Measurements from ENCODE around the gene PRRX2. TPM values are rescaled to one million over a fixed set of nuclear protein-coding genes. Genes with fewer than 3 reads are reported as not detected.

The PRRX2 gene
- total RNA-seq, 1 experiment from 2014 or later = 12.7 TPM

DNA sequence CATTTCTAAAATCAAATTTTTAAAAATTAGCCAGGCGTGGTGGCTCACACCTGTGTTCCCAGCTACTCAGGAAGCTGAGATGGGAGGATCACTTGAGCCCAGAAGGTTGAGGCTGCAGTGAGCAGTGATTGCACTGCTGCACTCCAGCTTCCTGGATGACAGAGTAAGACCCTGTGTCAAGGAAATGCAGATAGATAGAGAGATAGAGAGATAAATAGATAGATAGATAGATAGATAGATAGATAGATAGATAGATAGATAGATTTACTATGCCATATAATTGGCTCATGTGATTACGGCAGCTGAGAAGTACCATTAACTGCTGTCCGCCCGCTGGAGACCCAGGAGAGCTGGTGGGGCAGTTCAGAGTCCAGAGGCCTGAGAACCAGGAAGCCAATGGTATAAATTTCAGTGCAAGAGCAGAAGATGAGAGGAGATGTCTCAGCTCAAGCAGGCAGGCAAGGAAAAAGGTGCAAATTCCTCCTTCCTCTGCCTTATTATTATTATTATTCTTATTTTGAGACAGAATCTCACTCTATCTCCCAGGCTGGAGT is 100.4 kb downstream of the PRRX2 start:
- TF ChIP-seq, protein P1, sequence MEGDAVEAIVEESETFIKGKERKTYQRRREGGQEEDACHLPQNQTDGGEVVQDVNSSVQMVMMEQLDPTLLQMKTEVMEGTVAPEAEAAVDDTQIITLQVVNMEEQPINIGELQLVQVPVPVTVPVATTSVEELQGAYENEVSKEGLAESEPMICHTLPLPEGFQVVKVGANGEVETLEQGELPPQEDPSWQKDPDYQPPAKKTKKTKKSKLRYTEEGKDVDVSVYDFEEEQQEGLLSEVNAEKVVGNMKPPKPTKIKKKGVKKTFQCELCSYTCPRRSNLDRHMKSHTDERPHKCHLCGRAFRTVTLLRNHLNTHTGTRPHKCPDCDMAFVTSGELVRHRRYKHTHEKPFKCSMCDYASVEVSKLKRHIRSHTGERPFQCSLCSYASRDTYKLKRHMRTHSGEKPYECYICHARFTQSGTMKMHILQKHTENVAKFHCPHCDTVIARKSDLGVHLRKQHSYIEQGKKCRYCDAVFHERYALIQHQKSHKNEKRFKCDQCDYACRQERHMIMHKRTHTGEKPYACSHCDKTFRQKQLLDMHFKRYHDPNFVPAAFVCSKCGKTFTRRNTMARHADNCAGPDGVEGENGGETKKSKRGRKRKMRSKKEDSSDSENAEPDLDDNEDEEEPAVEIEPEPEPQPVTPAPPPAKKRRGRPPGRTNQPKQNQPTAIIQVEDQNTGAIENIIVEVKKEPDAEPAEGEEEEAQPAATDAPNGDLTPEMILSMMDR (conservative IDR thresholded peaks at IDR 0.05; ENCODE audit: low read depth, low read length) = no peak
- no peak for TF ChIP-seq EZH2 (IDR thresholded peaks at IDR 0.05; ENCODE audit: borderline replicate concordance, low read depth, low read length, poor library complexity, severe bottlenecking)
- POLR2A ChIA-PET (ENCODE audit: low non-redundant PET) = no interaction called here
- Histone ChIP-seq H3K4me3 (ENCODE audit: low read depth, low read length, poor library complexity, severe bottlenecking) (no peak overlapping the region), H3K36me3 (ENCODE audit: insufficient read depth, low read length, poor library complexity, severe bottlenecking) (no peaks in the 10 kb centered on the region), H3K9me3 (ENCODE audit: low read depth, low read length, poor library complexity, severe bottlenecking) (no peaks in the 10 kb centered on the region), H3K27ac (ENCODE audit: low read depth, low read length, poor library complexity, severe bottlenecking) (no peak overlapping the region), H3K27me3 (replicated peaks; ENCODE audit: insufficient read depth, low read depth, low read length, poor library complexity) (no peaks in the 10 kb centered on the region), H3K4me1 (ENCODE audit: insufficient read depth, low read length, poor library complexity, severe bottlenecking) (no peaks in the 10 kb centered on the region)
- BruUV-seq (replicated peaks) = no TSS peak
- no peak for DNase-seq (ENCODE audit: low spot score)
- intact Hi-C loops (cut with micrococcal nuclease; ENCODE audit: unreplicated experiment) = no loop called here
- CTCF ChIA-PET = no interaction called here

DNA sequence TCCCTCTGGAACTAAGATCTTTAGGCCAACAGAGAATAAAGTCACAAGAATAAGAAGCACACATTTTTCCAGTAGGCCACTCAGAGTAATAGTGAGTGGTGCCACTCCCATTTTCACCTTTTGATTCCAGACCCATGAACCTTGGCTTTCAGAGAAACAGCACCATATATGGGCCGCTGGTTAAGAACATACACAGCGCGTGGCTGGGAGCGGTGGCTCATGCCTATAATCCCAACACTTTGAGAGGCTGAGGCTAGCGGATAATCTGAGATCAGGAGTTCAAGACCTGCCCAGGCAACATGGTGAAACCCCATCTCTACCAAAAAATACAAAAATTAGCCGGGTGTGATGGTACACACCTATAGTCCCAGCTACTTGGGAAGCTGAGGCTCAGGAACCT is 103.0 kb downstream of the PRRX2 start:
- Histone ChIP-seq H3K4me3 (ENCODE audit: low read depth, low read length, poor library complexity, severe bottlenecking) (no peak overlapping the region), H3K9me3 (ENCODE audit: low read depth, low read length, poor library complexity, severe bottlenecking) (no peaks in the 10 kb centered on the region), H3K36me3 (ENCODE audit: insufficient read depth, low read length, poor library complexity, severe bottlenecking) (no peaks in the 10 kb centered on the region), H3K27ac (ENCODE audit: low read depth, low read length, poor library complexity, severe bottlenecking) (no peak overlapping the region), H3K4me1 (ENCODE audit: insufficient read depth, low read length, poor library complexity, severe bottlenecking) (no peaks in the 10 kb centered on the region), H3K27me3 (replicated peaks; ENCODE audit: insufficient read depth, low read depth, low read length, poor library complexity) (no peaks in the 10 kb centered on the region)
- TF ChIP-seq EZH2 (IDR thresholded peaks at IDR 0.05; ENCODE audit: borderline replicate concordance, low read depth, low read length, poor library complexity, severe bottlenecking) = no peak
- TF ChIP-seq, protein P1 (conservative IDR thresholded peaks at IDR 0.05; ENCODE audit: low read depth, low read length) = no peak
- BruUV-seq (replicated peaks) = no TSS peak
- CTCF ChIA-PET = no interaction called here
- intact Hi-C loops (cut with micrococcal nuclease; ENCODE audit: unreplicated experiment) = no loop called here
- POLR2A ChIA-PET (ENCODE audit: low non-redundant PET) = no interaction called here
- no peak for DNase-seq (ENCODE audit: low spot score)

DNA sequence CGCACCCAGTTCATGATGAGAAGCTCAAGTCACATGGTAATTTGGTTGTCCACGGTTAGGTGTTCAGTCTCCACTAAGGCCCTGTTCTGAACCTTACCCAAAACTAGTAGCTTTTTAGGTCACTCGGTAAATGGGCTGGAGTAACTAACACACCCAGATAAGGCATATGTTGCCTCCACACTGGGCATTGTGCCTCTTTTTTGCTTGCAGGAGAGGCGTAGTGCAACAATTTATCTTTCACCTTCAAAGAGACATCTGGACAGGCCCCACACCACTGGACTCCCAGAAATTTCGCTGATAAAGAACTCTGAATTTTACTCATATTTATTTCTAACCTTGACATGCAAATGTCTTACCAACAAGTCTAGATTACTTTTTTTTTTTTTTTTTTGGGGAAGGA is 104.2 kb downstream of the PRRX2 start:
- CTCF ChIA-PET = interaction anchor here (1.4 kb wide), 1 partner anchor 32 kb away, joined by 3 read pairs; no protein-coding TSS in a partner anchor

More for the DNA sequence above, 104.2 kb downstream of the PRRX2 start:
- BruUV-seq (replicated peaks) = no TSS peak
- no peak overlapping the region for H3K27ac ChIP-seq (ENCODE audit: low read depth, low read length, poor library complexity, severe bottlenecking)
- no peak for TF ChIP-seq EZH2 (IDR thresholded peaks at IDR 0.05; ENCODE audit: borderline replicate concordance, low read depth, low read length, poor library complexity, severe bottlenecking)
- TF ChIP-seq, protein P1 (conservative IDR thresholded peaks at IDR 0.05; ENCODE audit: low read depth, low read length) = no peak
- H3K4me1 ChIP-seq (ENCODE audit: insufficient read depth, low read length, poor library complexity, severe bottlenecking) = no peaks in the 10 kb centered on the region
- intact Hi-C loops (cut with micrococcal nuclease; ENCODE audit: unreplicated experiment) = no loop called here
- POLR2A ChIA-PET (ENCODE audit: low non-redundant PET) = no interaction called here
- no peaks in the 10 kb centered on the region for H3K27me3 ChIP-seq (replicated peaks; ENCODE audit: insufficient read depth, low read depth, low read length, poor library complexity)
- no peak for DNase-seq (ENCODE audit: low spot score)
- no peaks in the 10 kb centered on the region for H3K9me3 ChIP-seq (ENCODE audit: low read depth, low read length, poor library complexity, severe bottlenecking)
- no peak overlapping the region for H3K4me3 ChIP-seq (ENCODE audit: low read depth, low read length, poor library complexity, severe bottlenecking)
- H3K36me3 ChIP-seq (ENCODE audit: insufficient read depth, low read length, poor library complexity, severe bottlenecking) = no peaks in the 10 kb centered on the region
